Calu3 (cell line): Measurements from ENCODE around the gene AMDHD2. TPM values are rescaled to one million over a fixed set of nuclear protein-coding genes. Genes with fewer than 3 reads are reported as not detected.
A peak's percentile ranks its signal among the peaks of the same experiment; 100 is the strongest.

Experiments used
- Bru-seq: library from RNA; stranded (reverse); fragments of 400-500 nt; gene quantifications from one replicate; lab custom pipeline; 2021; lab: Mats Ljungman, UMichigan
- BruChase-seq, 2 experiments: library from RNA; stranded (reverse); fragments of 400-500 nt; gene quantifications; one replicate each; lab custom pipeline; 2021; lab: Mats Ljungman, UMichigan
- BruUV-seq: library from RNA; stranded (reverse); fragments of 400-500 nt; replicated peaks from 2 replicates; lab custom pipeline; 2021; lab: Mats Ljungman, UMichigan
- CTCF ChIA-PET: fragments of 300-600 bp; sonication (Branson Sonifier 250); formaldehyde crosslinking; loops from one replicate; lab custom pipeline; 2022; ENCODE audit warnings: antibody characterized with exemption; lab: Charles Lee
- DNase-seq: peaks from one replicate; pipeline ENCODE4 v3.0.0; 2022
- H3K27ac Mint-ChIP-seq: one replicate; pipeline ENCODE4 v1.8.0; 2022; ENCODE audit warnings: mixed read lengths; ENCODE audit not compliant: unreplicated experiment
- H3K27me3 Mint-ChIP-seq: one replicate; pipeline ENCODE4 v1.8.0; 2022; ENCODE audit warnings: mixed read lengths; ENCODE audit not compliant: unreplicated experiment
- H3K36me3 Mint-ChIP-seq: one replicate; pipeline ENCODE4 v1.8.0; 2022; ENCODE audit warnings: mild to moderate bottlenecking, moderate library complexity, mixed read lengths; ENCODE audit not compliant: insufficient read depth, unreplicated experiment
- H3K4me1 Mint-ChIP-seq: one replicate; pipeline ENCODE4 v1.8.0; 2022; ENCODE audit warnings: mild to moderate bottlenecking, low read depth, mixed read lengths; ENCODE audit not compliant: unreplicated experiment
- H3K4me3 Mint-ChIP-seq: one replicate; pipeline ENCODE4 v1.8.0; 2022; ENCODE audit warnings: mild to moderate bottlenecking, low read depth, moderate library complexity, mixed read lengths; ENCODE audit not compliant: unreplicated experiment
- H3K9me3 Mint-ChIP-seq: one replicate; pipeline ENCODE4 v1.8.0; 2022; ENCODE audit warnings: low read depth, mixed read lengths; ENCODE audit not compliant: unreplicated experiment
- CTCF ChIP-seq: fragments of 200-600 bp; IDR thresholded peaks from one replicate; pipeline ENCODE4 v1.8.0; 2022; ENCODE audit warnings: antibody characterized with exemption; ENCODE audit not compliant: unreplicated experiment
- intact Hi-C: fragments of 100-400 bp; cut with micrococcal nuclease; formaldehyde crosslinking; loops from one replicate; pipeline ENCODE4 v1.10.0; 2022; ENCODE audit not compliant: unreplicated experiment
- long read RNA-seq: library from polyadenylated mRNA; stranded (forward); transcript quantifications from one replicate; pipeline ENCODE4 v2.0.0, GENCODE V29; 2022
- total RNA-seq: library from RNA; stranded (reverse); gene quantifications from 2 replicates; pipeline ENCODE4 v1.2.3, GENCODE V29; 2022

The AMDHD2 gene
- total RNA-seq (60.2 and 65.1 TPM in 2 replicates), Bru-seq, nascent RNA (percentile 60 among the genes with signal in this experiment), BruChase-seq, experiment 1, labeled RNA remaining after a 6-hour chase (percentile 68 among the genes with signal in this experiment), BruChase-seq, experiment 2, labeled RNA remaining after a 2-hour chase (percentile 79 among the genes with signal in this experiment)
- long read RNA-seq, transcript AMDHD2-201 (11 exons, 1,459 nt) = major isoform, 16 of 49 reads
- long read RNA-seq, partial matches to known transcripts = 7 of 49 reads
- long read RNA-seq, other reads (novel, unspliced or antisense) = 18 of 49 reads

- TF ChIP-seq CTCF = no peak
- Mint-ChIP-seq H3K4me3 (peak within 1 kb of the TSS; percentile 83), H3K4me1 (peaks cover 56% of the 10 kb centered on the region), H3K27me3 (no peaks in the 10 kb centered on the region), H3K36me3 (peaks cover 90% of the 10 kb centered on the region), H3K9me3 (no peaks in the 10 kb centered on the region), H3K27ac (peak within 1 kb of the TSS; percentile 93)
- intact Hi-C loops = no loop called here
- BruUV-seq = no TSS peak
- CTCF ChIA-PET = interaction anchor here (0.7 to 1.6 kb wide), 5 partner anchors 12 to 732 kb away, joined by 3 to 11 read pairs (median 3); partner anchors contain the start of gene PDPK1
- peak; percentile 93 for DNase-seq
Measured at GRCh38 chr16:2520097-2520783, at the start of gene AMDHD2. Gene AMDHD2 (plus strand): TSS chr16:2520371. CDS start chr16:2520459, 88 bp downstream.

GRCh38 chr16:2470603-2471015, 49.6 kb upstream of the AMDHD2 start:
- Mint-ChIP-seq H3K4me1 (peaks cover 15% of the 10 kb centered on the region), H3K9me3 (no peaks in the 10 kb centered on the region), H3K4me3 (no peak overlapping the region), H3K27me3 (peaks cover 44% of the 10 kb centered on the region), H3K36me3 (peaks cover 49% of the 10 kb centered on the region), H3K27ac (no peak overlapping the region)
- CTCF ChIA-PET = interaction anchor here (0.7 to 0.8 kb wide), 2 partner anchors 11 to 127 kb away, joined by 3 to 9 read pairs; partner anchors contain the start of gene TEDC2
- no peak for TF ChIP-seq CTCF
- DNase-seq = no peak
- intact Hi-C loops = no loop called here
- BruUV-seq = no TSS peak

- no peak within 1 kb of the TSS for H3K27ac Mint-ChIP-seq
- H3K9me3 Mint-ChIP-seq = no peaks in the 10 kb centered on the region
- peak within 1 kb of the TSS; percentile 54 for H3K4me3 Mint-ChIP-seq
- no peak for DNase-seq
- intact Hi-C loops = no loop called here
- CTCF ChIA-PET = interaction anchor here (0.7 to 0.8 kb wide), 2 partner anchors 11 to 128 kb away, joined by 3 to 9 read pairs; partner anchors contain the start of gene TEDC2
- no TSS peak for BruUV-seq
- H3K27me3 Mint-ChIP-seq = peaks cover 44% of the 10 kb centered on the region
- TF ChIP-seq CTCF = no peak
- H3K4me1 Mint-ChIP-seq = peaks cover 20% of the 10 kb centered on the region
- peaks cover 50% of the 10 kb centered on the region for H3K36me3 Mint-ChIP-seq
Measured at GRCh38 chr16:2471016-2471652, 49.0 kb upstream of the AMDHD2 start, which contains the start of gene NTN3. Gene NTN3 (plus strand): TSS chr16:2471297. CDS start chr16:2471702, 405 bp downstream.
